Skeletal muscle cell (primary cell): ENCODE data around the gene PITPNM3.

ENCODE experiments used
- DNase-seq: peaks from one replicate; pipeline ENCODE4 v3.0.0-alpha.2; 2010; ENCODE audit warnings: low read depth
- H3K4me3 ChIP-seq: 2 replicates; pipeline ENCODE4 v1.5.1; 2011; ENCODE audit warnings: low read depth, mild to moderate bottlenecking, control low read depth, low read length, moderate library complexity

Gene PITPNM3

DNA sequence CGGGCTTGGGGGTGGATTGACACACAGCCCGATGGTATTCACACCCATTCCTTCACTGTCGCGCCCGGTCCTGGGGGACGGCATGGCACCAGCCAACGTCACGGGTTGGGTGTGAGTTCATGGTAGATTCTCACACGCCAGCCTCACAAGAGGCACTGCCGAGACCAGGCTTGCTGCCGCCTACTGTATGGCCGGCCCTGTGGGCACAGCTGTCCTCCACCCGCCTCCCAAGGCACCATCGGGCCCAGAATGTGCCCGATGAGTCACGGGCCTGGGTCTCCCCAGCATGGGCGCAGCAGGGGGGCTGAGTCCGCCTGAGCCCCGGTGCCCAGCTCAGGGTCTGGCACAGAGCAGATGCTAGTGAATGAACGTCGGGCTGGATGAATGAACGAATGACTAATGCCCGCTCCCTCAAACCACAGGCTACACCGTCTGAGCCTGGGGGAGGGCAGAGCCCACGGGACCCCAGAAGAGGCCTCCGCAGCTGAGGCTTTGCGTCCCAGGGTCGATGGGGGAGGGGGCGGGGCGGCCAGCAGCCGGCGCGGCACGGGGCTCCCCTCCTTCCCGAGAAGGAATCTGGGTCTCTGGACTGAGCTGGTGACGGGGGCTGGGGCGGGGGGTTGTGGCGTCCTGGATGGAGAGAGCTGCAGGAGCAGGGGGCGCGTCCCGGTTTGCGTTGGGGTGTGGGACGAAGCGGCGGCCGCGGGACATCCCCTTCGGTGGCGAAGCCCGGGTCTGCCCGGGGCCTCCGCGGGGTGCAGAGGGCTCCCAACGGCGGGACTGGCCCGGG is 829 bp downstream of the PITPNM3 start:
- peak overlapping the region; percentile 62 for H3K4me3 ChIP-seq
- DNase-seq = no peak

DNA sequence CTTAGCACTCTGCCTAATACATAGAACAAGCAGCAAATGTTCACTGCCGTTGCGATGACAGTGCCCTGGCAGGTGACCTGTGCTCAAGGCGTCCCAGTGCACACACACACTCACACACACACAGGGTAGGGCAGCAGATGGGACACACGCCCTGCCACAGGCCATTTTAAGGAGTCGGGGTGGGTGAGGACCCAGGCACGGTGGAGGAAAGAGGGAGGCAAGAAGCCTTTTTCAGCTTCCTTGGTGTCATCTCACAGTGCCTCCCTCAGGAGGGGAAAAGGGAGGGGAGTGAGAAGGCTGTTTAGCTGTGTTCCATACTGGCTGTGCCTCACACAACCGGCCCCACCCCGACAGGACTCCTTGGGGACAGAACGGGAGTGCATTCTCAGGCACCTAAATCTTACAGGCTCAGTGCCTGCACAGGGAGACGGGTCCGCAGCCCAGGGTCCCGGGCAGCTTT is 1.5 kb downstream of the PITPNM3 start:
- peak overlapping the region; percentile 62 for H3K4me3 ChIP-seq
- no peak for DNase-seq

DNA sequence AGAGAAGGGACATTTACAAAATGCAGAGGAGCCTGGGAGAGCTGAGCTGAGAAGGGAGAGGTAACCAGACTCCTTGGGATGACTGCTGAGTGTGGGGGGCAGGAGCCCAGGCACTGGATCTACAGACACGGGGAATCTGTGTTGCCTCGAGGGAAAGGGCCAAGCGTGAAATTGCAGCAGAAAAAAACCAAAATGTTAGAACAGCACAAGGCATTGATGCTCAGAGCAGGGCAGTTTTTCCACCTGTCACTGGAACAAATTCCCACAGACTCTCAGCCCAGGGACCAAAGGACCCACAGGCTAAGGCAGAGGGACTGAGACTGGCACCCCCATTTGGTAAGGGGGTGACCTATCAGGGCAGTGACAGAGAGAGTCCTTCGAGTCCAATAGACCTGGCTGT is 2.0 kb downstream of the PITPNM3 start:
- no peak for DNase-seq
- H3K4me3 ChIP-seq = no peak overlapping the region

DNA sequence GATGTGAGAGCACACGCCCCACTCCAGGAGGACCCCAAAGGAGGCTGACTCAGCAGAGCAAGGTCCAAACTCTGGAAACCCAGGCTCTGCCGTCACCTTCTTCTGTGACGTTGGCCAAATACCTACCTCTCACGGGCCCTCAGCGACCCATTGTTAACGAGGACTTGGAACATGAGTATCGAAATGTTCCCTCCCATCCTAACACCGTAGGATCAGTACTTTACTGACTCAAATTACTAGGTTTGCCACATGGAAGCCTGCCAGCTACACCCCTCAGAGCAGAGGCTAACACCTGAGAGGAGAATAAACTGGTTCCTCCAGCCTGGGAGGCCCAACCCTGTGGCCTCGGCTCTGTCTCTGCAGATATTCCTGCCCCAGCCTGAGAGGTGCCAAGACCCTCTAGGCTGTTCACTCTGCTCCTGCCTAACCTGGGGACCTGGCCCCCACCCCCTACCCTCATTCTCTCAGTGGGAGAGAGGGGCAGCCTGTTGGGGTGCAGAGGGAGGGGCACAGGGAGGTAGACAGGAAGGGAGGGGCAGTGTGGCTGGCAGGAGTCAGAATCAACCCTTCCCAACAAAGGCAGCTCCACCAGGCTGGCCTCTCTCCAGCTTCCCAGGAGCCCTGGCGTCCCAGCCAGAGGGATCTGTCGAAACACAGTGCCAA is 4.4 kb downstream of the PITPNM3 start:
- no peak for DNase-seq
- no peak overlapping the region for H3K4me3 ChIP-seq

DNA sequence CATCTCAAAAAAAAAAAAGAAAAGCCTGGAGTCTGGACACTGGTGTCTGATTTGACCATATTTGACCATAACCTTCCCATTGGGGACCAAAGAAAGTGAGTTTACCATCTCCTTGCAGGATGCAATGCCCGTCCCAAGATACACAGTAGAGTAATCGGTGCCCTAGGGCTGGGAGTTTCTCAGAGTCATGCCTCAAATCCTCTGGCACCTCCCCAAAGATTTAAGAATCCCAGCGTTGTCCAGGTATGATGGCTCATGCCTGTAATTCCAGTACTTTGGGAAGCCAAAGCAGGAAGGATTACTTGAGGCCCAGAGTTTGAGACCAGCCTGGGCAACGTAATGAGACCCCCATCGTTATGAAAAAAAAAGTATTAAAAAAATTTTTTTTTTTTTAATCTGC is 5.0 kb downstream of the PITPNM3 start:
- H3K4me3 ChIP-seq = no peak overlapping the region
- DNase-seq = no peak

DNA sequence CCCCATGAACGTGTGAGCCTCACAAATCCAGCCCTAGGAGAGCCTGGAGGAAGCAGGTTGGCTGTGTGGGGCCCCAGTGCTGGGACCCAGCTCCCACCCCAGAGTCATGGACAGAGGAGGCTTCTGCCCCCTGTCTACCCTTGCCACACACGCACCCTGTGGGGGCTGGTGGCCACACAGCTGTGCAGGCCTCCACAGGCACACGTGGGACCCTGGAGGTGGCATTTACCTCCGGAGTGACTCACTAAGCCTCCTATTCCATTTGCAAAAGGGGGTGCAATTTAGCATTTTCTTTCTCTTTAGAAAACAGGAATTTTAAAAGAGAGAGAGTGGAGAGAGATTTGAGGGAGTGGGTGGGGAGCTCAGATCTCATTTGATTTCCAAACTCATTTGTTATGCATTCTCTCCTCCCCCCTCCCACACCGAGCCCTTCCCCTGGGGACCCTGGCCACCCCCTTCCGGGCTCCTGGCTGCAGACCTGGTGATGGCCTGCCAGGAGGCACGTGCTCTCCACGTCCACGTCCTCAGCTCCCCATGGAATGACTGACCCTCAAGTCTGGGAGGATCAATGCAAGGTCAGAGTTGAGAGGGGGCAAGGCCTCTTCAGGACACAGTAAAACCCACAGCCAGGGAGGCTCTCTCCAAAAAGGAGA is 6.8 kb downstream of the PITPNM3 start:
- no peak for DNase-seq
- H3K4me3 ChIP-seq = no peak overlapping the region

DNA sequence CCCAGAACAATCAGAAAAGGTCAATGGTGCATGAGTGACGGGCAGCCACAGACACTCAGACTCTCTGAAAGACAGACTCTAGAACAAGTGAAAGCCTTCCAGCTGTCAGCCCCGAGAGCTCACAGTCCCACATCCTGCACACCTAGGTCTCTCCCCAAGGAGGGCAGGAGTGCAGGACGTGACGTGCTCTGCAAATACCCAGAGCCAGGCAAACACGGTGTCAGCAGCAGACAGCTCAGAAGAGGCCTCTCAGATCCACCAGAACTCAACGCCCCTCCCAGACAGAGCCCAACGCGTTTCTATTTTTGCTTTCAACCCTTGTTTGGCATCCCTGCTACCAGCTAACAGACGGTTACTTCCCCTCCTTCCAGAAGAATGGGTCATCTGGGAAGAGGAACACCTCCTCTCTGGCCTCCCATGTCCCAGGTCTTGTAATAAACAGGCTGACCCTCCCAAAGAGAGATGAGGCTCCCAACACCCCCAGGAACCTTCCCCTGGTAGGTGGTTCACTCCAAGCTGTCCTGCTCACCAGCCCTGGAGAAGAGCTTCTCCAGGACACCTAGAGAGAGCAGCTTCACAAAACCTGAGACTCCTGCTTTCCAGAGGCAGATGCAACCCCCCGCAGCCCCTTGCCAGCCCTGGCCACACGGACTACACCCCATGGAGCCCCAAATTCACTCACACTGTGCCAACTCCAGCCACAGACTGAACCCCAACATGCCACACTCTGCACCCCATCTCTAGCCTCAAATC is 7.6 kb downstream of the PITPNM3 start:
- H3K4me3 ChIP-seq = no peak overlapping the region
- DNase-seq = no peak

DNA sequence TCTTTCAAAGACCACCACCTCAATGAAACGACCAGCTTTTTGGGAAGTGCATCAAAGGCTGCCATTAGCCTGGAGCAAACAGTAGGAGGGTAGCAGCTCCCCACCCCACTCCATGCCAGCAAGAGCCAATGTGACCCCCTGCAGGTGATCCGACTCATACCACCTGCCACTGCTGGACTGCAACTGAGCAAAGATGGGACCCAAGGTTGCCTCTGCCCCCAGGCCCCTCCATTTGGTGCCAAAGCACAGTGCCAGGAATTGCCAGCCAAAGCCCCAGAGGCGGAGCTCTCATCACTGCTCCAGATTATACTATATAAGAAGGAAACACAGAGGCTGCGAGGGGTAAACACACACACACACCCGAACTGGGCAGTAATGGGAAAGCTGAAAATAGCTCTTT is 8.3 kb downstream of the PITPNM3 start:
- no peak for DNase-seq
- H3K4me3 ChIP-seq = no peak overlapping the region

DNA sequence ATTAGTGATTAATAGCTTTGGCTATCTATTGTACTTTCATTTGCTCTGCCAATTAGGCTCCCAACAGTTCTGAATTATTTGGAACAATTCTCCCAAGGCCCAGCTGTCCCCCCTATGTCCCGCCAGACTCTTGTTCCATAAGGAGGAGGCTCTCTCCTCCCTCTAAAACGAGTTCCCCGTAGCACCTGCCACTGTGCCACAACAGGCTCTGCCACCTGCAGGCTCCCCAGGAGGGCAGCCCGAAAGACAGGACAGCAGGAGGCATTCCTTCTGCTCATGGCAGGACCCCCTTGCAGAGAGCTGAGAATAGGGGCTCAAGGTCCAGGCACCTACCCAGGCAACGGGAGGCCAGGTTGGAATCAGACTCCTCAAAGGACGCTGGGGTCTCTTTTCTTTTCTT is 9.0 kb downstream of the PITPNM3 start:
- no peak for DNase-seq
- H3K4me3 ChIP-seq = no peak overlapping the region

DNA sequence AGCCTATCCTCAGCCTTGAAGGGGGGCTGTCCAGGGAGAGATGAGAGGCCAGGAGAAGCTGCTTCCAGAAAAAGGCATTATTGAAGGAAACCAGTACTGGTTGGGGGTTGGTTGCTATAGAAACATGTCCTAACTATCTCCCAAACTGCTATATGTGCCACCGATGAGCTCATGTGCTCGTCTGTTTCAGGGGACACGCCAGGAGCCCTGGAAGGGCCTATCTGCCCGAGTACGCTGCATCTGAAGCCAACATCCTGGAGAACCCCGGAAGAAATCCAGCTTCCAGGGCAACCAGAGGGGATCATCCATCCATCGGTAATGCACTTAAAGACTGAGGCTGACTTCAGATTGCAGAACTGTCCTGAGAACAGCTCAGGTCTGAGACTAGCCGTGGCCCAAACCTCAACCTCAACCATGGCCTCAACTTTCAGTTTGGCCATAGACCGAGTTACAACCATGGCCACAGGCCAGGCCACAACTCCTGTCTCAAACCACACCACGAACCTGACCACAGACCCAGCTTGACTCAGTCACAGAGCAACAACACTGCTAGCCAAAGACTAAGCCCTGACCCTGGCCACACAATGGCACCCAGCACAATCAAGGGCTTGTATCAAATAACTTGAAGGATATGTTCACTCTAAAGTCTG is 10.2 kb downstream of the PITPNM3 start:
- peak; percentile 36 for DNase-seq
- no peak overlapping the region for H3K4me3 ChIP-seq

DNA sequence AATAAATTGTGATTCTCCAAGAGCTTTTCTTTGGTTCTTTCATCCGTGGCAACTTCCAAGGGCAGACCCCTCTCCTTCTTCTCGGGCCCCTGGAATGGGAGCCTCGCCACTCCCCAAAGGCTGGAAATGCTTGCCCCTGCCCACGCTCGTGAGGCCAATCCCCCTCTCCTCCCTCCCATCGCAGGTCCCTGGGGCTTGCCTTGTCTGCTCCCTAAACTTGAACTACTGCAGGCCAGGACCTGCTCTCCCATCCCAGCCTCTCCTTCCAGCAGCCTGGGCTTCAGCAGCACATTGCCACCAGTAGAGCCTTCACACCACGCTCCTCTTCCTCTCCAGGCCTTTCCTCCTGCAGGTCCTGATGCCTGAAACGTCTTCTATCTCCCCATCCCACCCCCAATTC is 11.1 kb downstream of the PITPNM3 start:
- no peak for DNase-seq
- no peak overlapping the region for H3K4me3 ChIP-seq

DNA sequence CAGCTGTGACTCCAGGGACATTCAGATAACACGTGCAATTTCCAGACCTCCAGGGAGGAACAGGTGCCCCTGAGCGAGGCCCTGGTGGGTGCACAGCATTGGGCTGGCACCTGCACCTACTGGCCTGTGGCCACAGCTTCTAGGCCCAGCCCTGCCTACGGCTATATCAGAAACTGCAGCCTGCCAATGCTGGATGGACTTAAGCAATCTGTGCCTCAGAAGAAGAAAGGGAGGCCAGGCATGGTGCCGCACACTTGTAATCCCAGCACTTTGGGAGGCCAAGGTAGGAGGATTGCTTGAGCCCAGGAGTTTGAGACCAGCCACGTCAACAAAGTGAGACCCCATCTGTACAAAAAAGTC is 12.4 kb downstream of the PITPNM3 start:
- no peak overlapping the region for H3K4me3 ChIP-seq
- DNase-seq = no peak

DNA sequence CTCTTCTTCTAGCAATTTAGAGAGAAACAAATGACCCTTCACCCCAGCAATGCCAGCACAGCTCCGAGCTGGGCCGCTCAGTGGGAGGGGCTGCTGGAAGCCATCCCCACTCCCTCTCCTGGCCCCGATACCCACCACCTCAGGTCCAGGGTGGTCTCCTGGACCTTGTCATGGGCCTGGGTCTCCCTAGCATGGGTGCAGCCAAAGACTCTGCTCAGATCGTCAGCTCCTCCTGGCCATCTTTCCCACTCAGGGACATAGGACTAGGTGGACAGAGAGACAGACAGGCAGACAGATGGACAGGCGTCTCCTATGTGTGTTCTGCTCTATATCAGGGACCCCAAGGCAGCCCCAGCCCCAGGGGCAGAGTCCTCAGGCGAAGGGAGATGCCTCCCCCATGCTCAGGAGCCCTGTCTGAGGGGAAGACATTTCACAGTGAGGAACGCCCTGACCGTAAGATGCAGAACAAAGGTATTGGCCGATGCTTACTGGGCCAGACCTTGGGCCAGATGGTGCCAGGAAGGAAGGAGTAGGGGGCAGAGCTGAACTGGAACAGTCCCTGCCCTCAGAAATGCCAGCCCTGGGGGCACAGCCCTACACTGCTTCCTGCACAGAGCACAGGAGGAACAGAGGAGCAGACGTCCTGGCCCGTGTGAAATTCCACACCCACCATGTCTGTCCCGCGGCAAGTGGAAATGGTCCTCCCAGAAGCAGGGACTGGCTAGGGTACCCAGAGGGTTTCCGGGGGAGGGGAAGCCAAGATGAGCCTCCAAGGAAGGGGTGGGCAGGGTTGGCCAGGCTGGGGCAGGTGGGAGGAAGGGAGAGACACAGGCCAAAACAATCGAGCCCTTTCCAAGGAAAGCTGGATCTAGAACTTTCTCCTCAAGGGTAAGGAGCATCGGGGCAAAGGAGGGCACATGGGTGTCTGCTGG is 13.0 kb downstream of the PITPNM3 start:
- no peak for DNase-seq
- H3K4me3 ChIP-seq = no peak overlapping the region

DNA sequence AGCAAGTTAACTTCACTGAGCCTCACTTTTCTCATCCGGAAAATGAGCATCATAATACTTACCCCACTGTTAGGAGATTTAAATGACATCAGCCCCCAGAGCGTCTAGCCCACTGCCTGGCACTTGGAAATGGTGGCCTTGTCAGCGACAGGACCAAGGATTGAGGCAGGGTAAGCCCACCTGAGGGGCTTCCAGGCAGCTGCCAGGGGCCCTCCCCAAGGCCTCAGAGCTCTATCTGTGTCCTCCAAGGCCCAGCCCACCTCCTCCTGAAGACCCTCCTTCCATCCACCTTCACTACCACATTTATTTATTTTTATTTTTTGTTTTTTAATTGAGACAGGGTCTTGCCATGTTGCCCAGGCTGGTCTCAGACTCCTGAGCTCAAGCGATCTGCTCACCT is 13.8 kb downstream of the PITPNM3 start:
- H3K4me3 ChIP-seq = no peak overlapping the region
- no peak for DNase-seq

DNA sequence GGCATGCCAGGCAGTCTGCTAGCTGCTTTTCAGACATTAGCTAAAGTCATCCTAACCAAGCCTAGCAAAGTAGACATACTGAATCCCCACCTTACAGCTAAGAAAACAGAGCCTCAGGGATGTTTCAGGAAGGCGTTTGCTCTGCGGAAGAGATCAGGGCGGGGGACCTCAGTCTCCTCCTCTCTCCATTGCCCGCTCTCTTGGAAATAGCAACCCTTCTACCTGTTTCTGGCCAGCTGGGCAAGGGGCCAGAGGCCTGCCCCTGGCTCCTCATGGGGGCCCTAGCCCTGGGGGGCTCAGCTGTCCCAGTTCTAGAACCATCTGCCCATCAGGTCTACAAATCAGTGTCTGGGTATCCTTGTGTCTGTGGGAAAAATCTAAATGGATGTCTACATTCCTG is 14.5 kb downstream of the PITPNM3 start:
- no peak overlapping the region for H3K4me3 ChIP-seq
- no peak for DNase-seq

DNA sequence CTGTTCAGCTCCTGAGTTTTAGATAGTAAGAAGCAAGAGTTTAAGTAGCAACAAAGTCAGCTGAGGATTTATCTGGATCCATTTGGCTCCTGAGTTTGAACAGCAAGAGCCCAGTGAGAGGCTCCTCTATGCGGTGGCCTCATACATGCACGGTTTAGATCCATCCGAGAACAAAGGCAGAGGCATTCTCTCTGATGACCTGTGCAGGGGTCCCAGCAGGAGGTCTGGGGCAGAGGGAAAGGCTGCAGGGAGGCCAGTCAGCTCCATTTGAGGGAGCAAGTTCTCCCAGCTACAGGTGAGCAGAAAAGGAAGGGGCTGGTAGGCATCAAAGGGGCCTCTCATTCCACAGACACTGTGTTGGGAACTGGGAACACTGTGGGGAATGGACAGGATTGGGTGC is 16.5 kb downstream of the PITPNM3 start:
- no peak for DNase-seq
- no peak overlapping the region for H3K4me3 ChIP-seq

DNA sequence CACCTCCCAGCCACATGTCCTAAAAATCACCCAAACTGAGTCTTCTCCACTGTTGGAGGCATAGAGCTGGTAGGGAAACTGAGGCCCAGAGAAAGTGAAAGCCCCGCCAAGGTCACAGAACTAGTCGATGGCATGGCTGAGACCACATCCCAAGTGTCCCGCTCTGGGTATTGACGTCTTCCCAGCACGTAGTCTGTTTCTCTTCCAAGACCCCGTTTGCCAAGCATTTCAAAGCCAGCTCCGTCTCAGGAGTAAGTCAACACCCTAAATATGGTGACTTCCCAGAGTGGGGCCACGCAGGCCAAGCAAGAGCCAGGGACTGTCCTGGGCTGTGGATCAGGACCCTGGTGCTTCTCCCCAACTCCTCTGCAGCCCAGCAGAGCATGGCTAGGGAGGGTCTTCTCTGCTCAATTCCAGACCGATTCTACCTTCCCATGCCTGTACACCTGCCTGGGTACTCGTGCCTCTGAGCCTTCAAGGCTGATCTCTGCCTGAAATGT is 19.7 kb downstream of the PITPNM3 start:
- H3K4me3 ChIP-seq = no peak overlapping the region
- DNase-seq = no peak

DNA sequence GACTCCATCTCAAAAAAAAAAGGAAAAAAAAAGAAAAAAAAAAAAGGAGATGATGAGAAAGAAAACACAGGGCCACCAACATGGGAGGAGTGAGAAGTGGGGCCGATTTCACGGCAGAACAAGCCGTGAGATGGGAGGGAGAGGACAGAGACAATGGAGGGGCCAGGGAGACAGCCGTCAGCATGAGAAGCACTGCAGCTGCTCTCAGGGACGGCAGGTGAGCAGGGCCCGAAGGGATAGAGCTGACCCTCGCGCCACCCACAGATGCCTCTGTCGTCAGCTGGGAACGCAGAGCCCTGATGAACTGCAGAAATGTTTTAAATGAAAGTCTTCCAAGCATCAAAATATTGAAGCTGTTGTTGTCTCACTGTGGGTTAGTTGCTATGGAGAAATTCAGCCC is 20.3 kb downstream of the PITPNM3 start:
- no peak for DNase-seq
- H3K4me3 ChIP-seq = no peak overlapping the region
